ENCODE data around the gene ATXN10.

ATXN10 gene

GRCh38 chr22:45816776-45817175, 145.1 kb downstream of the ATXN10 start:
- Histone ChIP-seq H3K4me2 (ENCODE audit: low read length) (no peak overlapping the region), H3K9me3 (ENCODE audit: control insufficient read depth, insufficient read depth, low read length) (no peaks in the 10 kb centered on the region), H3F3A (ENCODE audit: control insufficient read depth, insufficient read depth) (no peaks in the 10 kb centered on the region), H4K20me1 (ENCODE audit: control insufficient read depth, insufficient read depth, low read depth, low read length) (no peaks in the 10 kb centered on the region), H3K9me2 (replicated peaks; ENCODE audit: control insufficient read depth, low read length) (no peaks in the 10 kb centered on the region), H3K4me1 (ENCODE audit: control insufficient read depth, low read length) (no peaks in the 10 kb centered on the region), H3K27me3 (ENCODE audit: control insufficient read depth, low read length) (no peaks in the 10 kb centered on the region), H3K79me2 (ENCODE audit: control insufficient read depth, low read length) (no peaks in the 10 kb centered on the region), H3K4me3 (ENCODE audit: low read length) (no peak overlapping the region), H3K27ac (ENCODE audit: low read depth, low read length) (no peak overlapping the region), H3K36me3 (ENCODE audit: control insufficient read depth, low read length) (peaks cover 46% of the 10 kb centered on the region)
- TF ChIP-seq CTCF (IDR thresholded peaks at IDR 0.05; ENCODE audit: low read depth, low read length, poor library complexity, severe bottlenecking) (no peak), EZH2phosphoT487 (IDR thresholded peaks at IDR 0.05; ENCODE audit: borderline replicate concordance, low read length) (no peak)

GRCh38 chr22:45817745-45818423, 146.2 kb downstream of the ATXN10 start:
- H3K4me1 ChIP-seq (ENCODE audit: control insufficient read depth, low read length): no peaks in the 10 kb centered on the region
- H3K9me3 ChIP-seq (ENCODE audit: control insufficient read depth, insufficient read depth, low read length): no peaks in the 10 kb centered on the region
- H3K4me3 ChIP-seq (ENCODE audit: low read length): no peak overlapping the region
- H3K79me2 ChIP-seq (ENCODE audit: control insufficient read depth, low read length): no peaks in the 10 kb centered on the region
- H3K9me2 ChIP-seq (replicated peaks; ENCODE audit: control insufficient read depth, low read length): no peaks in the 10 kb centered on the region
- no peaks in the 10 kb centered on the region for H3F3A ChIP-seq (ENCODE audit: control insufficient read depth, insufficient read depth)
- no peaks in the 10 kb centered on the region for H4K20me1 ChIP-seq (ENCODE audit: control insufficient read depth, insufficient read depth, low read depth, low read length)
- no peak overlapping the region for H3K27ac ChIP-seq (ENCODE audit: low read depth, low read length)
- TF ChIP-seq EZH2phosphoT487 (IDR thresholded peaks at IDR 0.05; ENCODE audit: borderline replicate concordance, low read length) (no peak), CTCF (IDR thresholded peaks at IDR 0.05; ENCODE audit: low read depth, low read length, poor library complexity, severe bottlenecking) (no peak)
- peaks cover 35% of the 10 kb centered on the region for H3K36me3 ChIP-seq (ENCODE audit: control insufficient read depth, low read length)
- no peaks in the 10 kb centered on the region for H3K27me3 ChIP-seq (ENCODE audit: control insufficient read depth, low read length)
- H3K4me2 ChIP-seq (ENCODE audit: low read length): no peak overlapping the region

- H3K4me2 ChIP-seq (ENCODE audit: low read length): no peak overlapping the region
- peaks cover 33% of the 10 kb centered on the region for H3K36me3 ChIP-seq (ENCODE audit: control insufficient read depth, low read length)
- no peak overlapping the region for H3K27ac ChIP-seq (ENCODE audit: low read depth, low read length)
These were observed 146.9 kb downstream of the ATXN10 start for GRCh38 chr22:45818424-45819085.

More at GRCh38 chr22:45818424-45819085, 146.9 kb downstream of the ATXN10 start:
- no peak for TF ChIP-seq CTCF (IDR thresholded peaks at IDR 0.05; ENCODE audit: low read depth, low read length, poor library complexity, severe bottlenecking)
- TF ChIP-seq EZH2phosphoT487 (IDR thresholded peaks at IDR 0.05; ENCODE audit: borderline replicate concordance, low read length): no peak
- Histone ChIP-seq H3K9me2 (replicated peaks; ENCODE audit: control insufficient read depth, low read length) (no peaks in the 10 kb centered on the region), H3K79me2 (ENCODE audit: control insufficient read depth, low read length) (no peaks in the 10 kb centered on the region), H3K4me1 (ENCODE audit: control insufficient read depth, low read length) (no peaks in the 10 kb centered on the region), H3K27me3 (ENCODE audit: control insufficient read depth, low read length) (no peaks in the 10 kb centered on the region), H4K20me1 (ENCODE audit: control insufficient read depth, insufficient read depth, low read depth, low read length) (no peaks in the 10 kb centered on the region), H3K9me3 (ENCODE audit: control insufficient read depth, insufficient read depth, low read length) (no peaks in the 10 kb centered on the region), H3K4me3 (ENCODE audit: low read length) (no peak overlapping the region), H3F3A (ENCODE audit: control insufficient read depth, insufficient read depth) (no peaks in the 10 kb centered on the region)

All from DOHH2 (cell line).